Activated T-helper 9 cell treated with anti-CD3 and anti-CD28 coated beads, Interleukin-2, amount 50 U/mL, for 16 hours (primary cell): Measurements from ENCODE around the gene C6orf132.
"Not testable (repeated sequence)": the region's sequence is repeated elsewhere in the genome, so short reads cannot be mapped to it uniquely, and the experiment has no call there.

Experiments
- DNase-seq: peaks from one replicate; pipeline ENCODE4 v3.0.0-alpha.2; 2020; ENCODE audit warnings: low read depth

C6orf132 gene

GRCh38 chr6:42142118-42142835 is at the start of gene C6orf132:
C6orf132 (minus strand) TSS chr6:42142620; CDS start chr6:42142444, 176 bp downstream.
- no peak for DNase-seq

- DNase-seq = no peak
Measured at GRCh38 chr6:42190554-42191183, 48.2 kb upstream of the C6orf132 start.

GRCh38 chr6:42188406-42188805 is 46.0 kb upstream of the C6orf132 start:
- DNase-seq = no peak

GRCh38 chr6:42185597-42185996 is 43.2 kb upstream of the C6orf132 start:
- no peak for DNase-seq

GRCh38 chr6:42184475-42184874 is 42.1 kb upstream of the C6orf132 start:
- no peak for DNase-seq

- DNase-seq = no peak
Measured at GRCh38 chr6:42182101-42182500, 39.7 kb upstream of the C6orf132 start.

GRCh38 chr6:42179945-42180313 is 37.5 kb upstream of the C6orf132 start:
- DNase-seq = no peak

GRCh38 chr6:42179261-42179944 is 37.0 kb upstream of the C6orf132 start:
- DNase-seq = no peak

GRCh38 chr6:42177514-42178364 is 35.3 kb upstream of the C6orf132 start:
- DNase-seq = no peak

- DNase-seq = no peak
Measured at GRCh38 chr6:42176981-42177380, 34.6 kb upstream of the C6orf132 start.

- no peak for DNase-seq
Measured at GRCh38 chr6:42175860-42176259, 33.4 kb upstream of the C6orf132 start.

GRCh38 chr6:42173101-42173500 is 30.7 kb upstream of the C6orf132 start, which contains the start of gene GUCA1A:
GUCA1A (plus strand) TSS chr6:42173364; CDS start chr6:42173614, 250 bp downstream.
- DNase-seq = no peak

GRCh38 chr6:42171813-42172581 is 29.6 kb upstream of the C6orf132 start:
- no peak for DNase-seq

GRCh38 chr6:42169780-42170179 is 27.4 kb upstream of the C6orf132 start:
- not testable (repeated sequence) for DNase-seq

- DNase-seq = no peak
Measured at GRCh38 chr6:42168650-42169049, 26.2 kb upstream of the C6orf132 start.

GRCh38 chr6:42166444-42167141 is 24.2 kb upstream of the C6orf132 start:
- peak; percentile 62 for DNase-seq

GRCh38 chr6:42165016-42165415 is 22.6 kb upstream of the C6orf132 start:
- no peak for DNase-seq

GRCh38 chr6:42163981-42164380 is 21.6 kb upstream of the C6orf132 start:
- no peak for DNase-seq

GRCh38 chr6:42162812-42163211 is 20.4 kb upstream of the C6orf132 start:
- DNase-seq = no peak

GRCh38 chr6:42162384-42162783 is 20.0 kb upstream of the C6orf132 start:
- DNase-seq = no peak
